ENCODE measurements around the gene TMEM171.

DNA sequence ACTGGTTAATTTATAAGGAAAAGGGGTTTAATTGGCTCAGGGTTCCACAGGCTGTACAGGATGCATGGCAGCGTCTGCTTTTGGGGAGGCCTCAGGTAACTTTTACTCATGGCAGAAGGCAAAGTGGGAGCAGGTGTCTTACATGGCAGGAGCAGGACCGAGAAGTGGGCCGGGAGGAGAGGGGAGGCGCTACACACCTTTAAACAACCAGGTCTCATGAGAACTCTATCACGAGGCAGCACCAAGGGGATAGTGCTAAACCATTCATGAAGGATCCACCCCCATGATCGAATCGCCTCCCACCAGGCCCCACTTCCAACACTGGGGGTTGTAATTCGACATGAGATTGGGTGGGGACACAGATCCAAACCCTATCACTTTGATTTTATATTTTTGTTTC, 21.7 kb downstream of the TMEM171 start:
- TF ChIP-seq, protein P1, sequence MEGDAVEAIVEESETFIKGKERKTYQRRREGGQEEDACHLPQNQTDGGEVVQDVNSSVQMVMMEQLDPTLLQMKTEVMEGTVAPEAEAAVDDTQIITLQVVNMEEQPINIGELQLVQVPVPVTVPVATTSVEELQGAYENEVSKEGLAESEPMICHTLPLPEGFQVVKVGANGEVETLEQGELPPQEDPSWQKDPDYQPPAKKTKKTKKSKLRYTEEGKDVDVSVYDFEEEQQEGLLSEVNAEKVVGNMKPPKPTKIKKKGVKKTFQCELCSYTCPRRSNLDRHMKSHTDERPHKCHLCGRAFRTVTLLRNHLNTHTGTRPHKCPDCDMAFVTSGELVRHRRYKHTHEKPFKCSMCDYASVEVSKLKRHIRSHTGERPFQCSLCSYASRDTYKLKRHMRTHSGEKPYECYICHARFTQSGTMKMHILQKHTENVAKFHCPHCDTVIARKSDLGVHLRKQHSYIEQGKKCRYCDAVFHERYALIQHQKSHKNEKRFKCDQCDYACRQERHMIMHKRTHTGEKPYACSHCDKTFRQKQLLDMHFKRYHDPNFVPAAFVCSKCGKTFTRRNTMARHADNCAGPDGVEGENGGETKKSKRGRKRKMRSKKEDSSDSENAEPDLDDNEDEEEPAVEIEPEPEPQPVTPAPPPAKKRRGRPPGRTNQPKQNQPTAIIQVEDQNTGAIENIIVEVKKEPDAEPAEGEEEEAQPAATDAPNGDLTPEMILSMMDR (IDR thresholded peaks at IDR 0.05): no peak
- TF ChIP-seq POLR2A (IDR thresholded peaks at IDR 0.05): no peak
